OCI-LY3 (cell line): ENCODE measurements around the gene TMEFF2.

Experiments
- H2AFZ ChIP-seq: fragments of 200-600, 300-600 bp; shearing (Covaris generic); 2 replicates; pipeline ENCODE4 v1.6.0; 2014; ENCODE audit warnings: antibody characterized with exemption, low read depth, low read length
- H3K27ac ChIP-seq: fragments of 200-600, 300-600 bp; sonication (generic); 2 replicates; pipeline ENCODE4 v1.5.1; 2014; ENCODE audit warnings: mild to moderate bottlenecking, low read length, moderate library complexity, mixed read lengths
- H3K27me3 ChIP-seq: fragments of 200-600, 300-600 bp; sonication (generic); 2 replicates; pipeline ENCODE4 v1.6.1; 2014; ENCODE audit warnings: low read depth, low read length, mixed read lengths
- H3K36me3 ChIP-seq: fragments of 200-600, 300-600 bp; sonication (generic); replicated peaks from 2 replicates; pipeline ENCODE3; 2014; ENCODE audit warnings: low read depth, low read length, mixed read lengths
- H3K4me1 ChIP-seq: fragments of 300-600, 200-600 bp; sonication (generic); 2 replicates; pipeline ENCODE4 v1.6.1; 2014; ENCODE audit warnings: low read length, mixed read lengths
- H3K4me2 ChIP-seq: fragments of 200-600, 300-600 bp; sonication (generic); 2 replicates; pipeline ENCODE4 v1.6.1; 2014; ENCODE audit warnings: low read length, mixed read lengths
- H3K4me3 ChIP-seq: fragments of 300-600, 200-600 bp; sonication (generic); 2 replicates; pipeline ENCODE4 v1.5.1; 2014; ENCODE audit warnings: antibody characterized with exemption, mild to moderate bottlenecking, low read length, moderate library complexity
- H3K79me2 ChIP-seq: fragments of 300-600, 200-600 bp; shearing (Covaris generic); 2 replicates; pipeline ENCODE4 v1.6.1; 2014; ENCODE audit warnings: mild to moderate bottlenecking, low read length, mixed read lengths
- H3K9ac ChIP-seq: fragments of 300-600, 200-600 bp; shearing (Covaris generic); 2 replicates; pipeline ENCODE4 v1.6.0; 2014; ENCODE audit warnings: mild to moderate bottlenecking, low read length, moderate library complexity
- H3K9me3 ChIP-seq: fragments of 200-600, 300-600 bp; shearing (Covaris generic); 2 replicates; pipeline ENCODE4 v1.6.1; 2014; ENCODE audit warnings: low read length, mixed read lengths; ENCODE audit not compliant: insufficient read depth
- H4K20me1 ChIP-seq: fragments of 200-600, 300-600 bp; sonication (generic); 2 replicates; pipeline ENCODE4 v1.6.1; 2016; ENCODE audit warnings: low read length, mixed read lengths; ENCODE audit not compliant: insufficient read depth
- EZH2phosphoT487 ChIP-seq: fragments of 200-600 bp; shearing (Covaris generic); IDR thresholded peaks from 2 replicates; pipeline ENCODE4 v1.6.1; 2018; ENCODE audit warnings: antibody characterized with exemption, mixed run types, low read depth
- TF ChIP-seq, protein P1 (sequence below): fragments of 200-600, 300-600 bp; sonication (generic); IDR thresholded peaks from 2 replicates; pipeline ENCODE4 v1.5.1; 2014; ENCODE audit warnings: antibody characterized with exemption, low read length, low read depth

TMEFF2 gene

GRCh38 chr2:191950132-191950874 is 244.4 kb downstream of the TMEFF2 start:
- H3K79me2 ChIP-seq: no peaks in the 10 kb centered on the region
- no peaks in the 10 kb centered on the region for H3K27me3 ChIP-seq
- H3K9me3 ChIP-seq: no peaks in the 10 kb centered on the region
- no peak overlapping the region for H3K4me3 ChIP-seq
- TF ChIP-seq, protein P1, sequence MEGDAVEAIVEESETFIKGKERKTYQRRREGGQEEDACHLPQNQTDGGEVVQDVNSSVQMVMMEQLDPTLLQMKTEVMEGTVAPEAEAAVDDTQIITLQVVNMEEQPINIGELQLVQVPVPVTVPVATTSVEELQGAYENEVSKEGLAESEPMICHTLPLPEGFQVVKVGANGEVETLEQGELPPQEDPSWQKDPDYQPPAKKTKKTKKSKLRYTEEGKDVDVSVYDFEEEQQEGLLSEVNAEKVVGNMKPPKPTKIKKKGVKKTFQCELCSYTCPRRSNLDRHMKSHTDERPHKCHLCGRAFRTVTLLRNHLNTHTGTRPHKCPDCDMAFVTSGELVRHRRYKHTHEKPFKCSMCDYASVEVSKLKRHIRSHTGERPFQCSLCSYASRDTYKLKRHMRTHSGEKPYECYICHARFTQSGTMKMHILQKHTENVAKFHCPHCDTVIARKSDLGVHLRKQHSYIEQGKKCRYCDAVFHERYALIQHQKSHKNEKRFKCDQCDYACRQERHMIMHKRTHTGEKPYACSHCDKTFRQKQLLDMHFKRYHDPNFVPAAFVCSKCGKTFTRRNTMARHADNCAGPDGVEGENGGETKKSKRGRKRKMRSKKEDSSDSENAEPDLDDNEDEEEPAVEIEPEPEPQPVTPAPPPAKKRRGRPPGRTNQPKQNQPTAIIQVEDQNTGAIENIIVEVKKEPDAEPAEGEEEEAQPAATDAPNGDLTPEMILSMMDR: no peak
- TF ChIP-seq EZH2phosphoT487: no peak
- H4K20me1 ChIP-seq: no peaks in the 10 kb centered on the region
- no peak overlapping the region; the same call in 1 of the 2 replicates for H2AFZ ChIP-seq
- peak overlapping the region; percentile 13; the same call in 1 of the 2 replicates for H3K4me2 ChIP-seq
- no peak overlapping the region for H3K27ac ChIP-seq
- peaks cover 14% of the 10 kb centered on the region for H3K4me1 ChIP-seq
- H3K9ac ChIP-seq: no peak overlapping the region
- no peaks in the 10 kb centered on the region for H3K36me3 ChIP-seq

GRCh38 chr2:191947235-191947634 is 247.5 kb downstream of the TMEFF2 start:
- Histone ChIP-seq H3K36me3 (no peaks in the 10 kb centered on the region), H2AFZ (no peak overlapping the region), H4K20me1 (no peaks in the 10 kb centered on the region), H3K4me3 (no peak overlapping the region), H3K4me1 (peaks cover 14% of the 10 kb centered on the region), H3K9me3 (no peaks in the 10 kb centered on the region), H3K4me2 (no peak overlapping the region), H3K79me2 (no peaks in the 10 kb centered on the region), H3K9ac (no peak overlapping the region), H3K27me3 (no peaks in the 10 kb centered on the region), H3K27ac (no peak overlapping the region)
- no peak for TF ChIP-seq EZH2phosphoT487
- TF ChIP-seq, protein P1: no peak

GRCh38 chr2:191946471-191947182 is 248.1 kb downstream of the TMEFF2 start:
- Histone ChIP-seq H2AFZ (no peak overlapping the region), H4K20me1 (no peaks in the 10 kb centered on the region), H3K4me2 (no peak overlapping the region), H3K9me3 (no peaks in the 10 kb centered on the region), H3K9ac (no peak overlapping the region), H3K36me3 (no peaks in the 10 kb centered on the region), H3K79me2 (no peaks in the 10 kb centered on the region), H3K27me3 (no peaks in the 10 kb centered on the region), H3K27ac (no peak overlapping the region), H3K4me3 (no peak overlapping the region), H3K4me1 (peaks cover 14% of the 10 kb centered on the region)
- TF ChIP-seq, protein P1: no peak
- no peak for TF ChIP-seq EZH2phosphoT487

DNA sequence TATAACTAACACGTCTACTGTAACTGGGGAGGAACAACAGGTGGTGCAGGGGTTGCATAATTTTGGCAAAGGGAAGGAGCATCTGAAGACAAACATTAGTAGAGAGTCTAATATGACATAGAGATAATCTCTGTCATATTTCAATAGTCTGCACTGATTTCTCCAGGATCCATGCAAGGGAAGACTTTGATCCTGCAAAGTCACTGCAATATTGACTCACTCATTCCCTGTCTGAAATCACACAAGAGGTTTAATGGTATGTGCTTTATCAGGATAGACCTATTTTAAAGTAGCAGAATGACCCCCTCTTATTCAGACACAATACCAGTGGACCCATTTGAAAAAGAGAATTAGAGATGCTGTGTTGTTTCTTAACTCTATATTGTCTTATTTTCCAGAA is 249.1 kb downstream of the TMEFF2 start:
- Histone ChIP-seq H3K36me3 (no peaks in the 10 kb centered on the region), H3K9me3 (no peaks in the 10 kb centered on the region), H3K27me3 (no peaks in the 10 kb centered on the region), H4K20me1 (no peaks in the 10 kb centered on the region), H3K27ac (no peak overlapping the region), H3K4me1 (peaks cover 12% of the 10 kb centered on the region), H3K9ac (no peak overlapping the region), H3K4me3 (no peak overlapping the region), H3K79me2 (no peaks in the 10 kb centered on the region), H3K4me2 (no peak overlapping the region), H2AFZ (no peak overlapping the region)
- TF ChIP-seq, protein P1: no peak
- TF ChIP-seq EZH2phosphoT487: no peak
